Mesendoderm (in vitro differentiated cells): ENCODE data around the gene SRGAP3.

Source experiments
- DNase-seq: peaks from one replicate; pipeline ENCODE4 v3.0.0; 2013
- H2AK5ac ChIP-seq: 2 replicates; pipeline ENCODE4 v1.6.1; 2013; ENCODE audit warnings: low read length, inconsistent platforms
- H2BK120ac ChIP-seq: 2 replicates; pipeline ENCODE4 v1.6.1; 2013; ENCODE audit warnings: low read depth, mild to moderate bottlenecking, low read length, moderate library complexity, mixed read lengths
- H2BK15ac ChIP-seq: replicated peaks from 2 replicates; pipeline ENCODE4 v1.6.1; 2013; ENCODE audit warnings: low read depth, mild to moderate bottlenecking, moderate library complexity
- H2BK5ac ChIP-seq: 2 replicates; pipeline ENCODE4 v1.6.1; 2013; ENCODE audit warnings: low read length, inconsistent platforms
- H3K18ac ChIP-seq: 2 replicates; pipeline ENCODE4 v1.6.1; 2013; ENCODE audit warnings: mild to moderate bottlenecking, low read length, mixed read lengths
- H3K23ac ChIP-seq: one replicate; pipeline ENCODE4 v1.6.1; 2013; ENCODE audit warnings: low read length
- H3K27ac ChIP-seq: 2 replicates; pipeline ENCODE4 v1.5.1; 2013; ENCODE audit warnings: low read depth, mild to moderate bottlenecking, inconsistent platforms, low read length, moderate library complexity
- H3K27me3 ChIP-seq: 2 replicates; pipeline ENCODE4 v1.6.1; 2013; ENCODE audit warnings: low read length, control low read depth, mild to moderate bottlenecking, inconsistent platforms; ENCODE audit not compliant: insufficient read depth, poor library complexity
- H3K36me3 ChIP-seq: 2 replicates; pipeline ENCODE4 v1.6.1; 2013; ENCODE audit warnings: low read length, inconsistent platforms; ENCODE audit not compliant: control insufficient read depth, insufficient read depth
- H3K4ac ChIP-seq: one replicate; pipeline ENCODE4 v1.6.1; 2013; ENCODE audit warnings: low read depth, mild to moderate bottlenecking, low read length, moderate library complexity
- H3K4me1 ChIP-seq: 2 replicates; pipeline ENCODE4 v1.6.1; 2013; ENCODE audit warnings: low read depth, low read length, inconsistent platforms; ENCODE audit not compliant: control insufficient read depth
- H3K4me2 ChIP-seq: 2 replicates; pipeline ENCODE4 v1.6.1; 2013; ENCODE audit warnings: low read length
- H3K4me3 ChIP-seq: 2 replicates; pipeline ENCODE4 v1.5.1; 2013; ENCODE audit warnings: mild to moderate bottlenecking, low read length
- H3K56ac ChIP-seq: one replicate; pipeline ENCODE4 v1.6.1; 2013; ENCODE audit warnings: low read length
- H3K79me1 ChIP-seq: 2 replicates; pipeline ENCODE4 v1.6.1; 2013; ENCODE audit warnings: low read length, inconsistent platforms
- H3K79me2 ChIP-seq: 2 replicates; pipeline ENCODE4 v1.6.1; 2013; ENCODE audit warnings: mild to moderate bottlenecking, low read length; ENCODE audit not compliant: control insufficient read depth, insufficient read depth
- H3K9ac ChIP-seq: 2 replicates; pipeline ENCODE4 v1.6.1; 2013; ENCODE audit warnings: low read length, inconsistent platforms
- H4K5ac ChIP-seq: one replicate; pipeline ENCODE4 v1.6.1; 2013; ENCODE audit warnings: low read length
- H4K8ac ChIP-seq: one replicate; pipeline ENCODE4 v1.6.1; 2013; ENCODE audit warnings: low read depth, mild to moderate bottlenecking, control low read depth, low read length, moderate library complexity
- WGBS: extraction: QIAGEN DNeasy Blood & Tissue Kit; methylation state at CpG from one replicate; pipeline ENCODE4 v1.1.7; 2013; ENCODE audit warnings: low lambda C conversion rate, missing lambda C conversion rate; ENCODE audit not compliant: insufficient coverage; ENCODE audit errors: extremely low coverage; 5-methylcytosine and 5-hydroxymethylcytosine counted together

SRGAP3 gene

GRCh38 chr3:9279966-9280365 is 30.5 kb upstream of the SRGAP3 start:
- peak; percentile 54 for DNase-seq
- Histone ChIP-seq H2BK15ac (no peak overlapping the region), H3K27me3 (no peaks in the 10 kb centered on the region), H3K79me1 (no peaks in the 10 kb centered on the region), H3K56ac (no peak overlapping the region), H2BK5ac (no peak overlapping the region), H4K8ac (no peak overlapping the region), H3K4ac (no peak overlapping the region), H2BK120ac (no peak overlapping the region), H3K9ac (no peak overlapping the region), H3K4me1 (no peaks in the 10 kb centered on the region), H3K23ac (no peak overlapping the region), H3K27ac (no peak overlapping the region), H3K36me3 (no peaks in the 10 kb centered on the region), H4K5ac (no peak overlapping the region), H2AK5ac (no peak overlapping the region), H3K79me2 (no peaks in the 10 kb centered on the region), H3K4me3 (no peak overlapping the region), H3K18ac (no peak overlapping the region), H3K4me2 (no peak overlapping the region)
- no CpG with 5 or more reads among the region's 6 CpGs for WGBS

GRCh38 chr3:9278498-9278897 is 29.1 kb upstream of the SRGAP3 start:
- DNase-seq, result peak; percentile 7
- H3K4me1 ChIP-seq, result no peaks in the 10 kb centered on the region
- H3K79me2 ChIP-seq, result no peaks in the 10 kb centered on the region
- no peak overlapping the region for H3K4me3 ChIP-seq
- H2AK5ac ChIP-seq, result no peak overlapping the region
- no CpG with 5 or more reads among the region's 4 CpGs for WGBS
- no peak overlapping the region for H3K18ac ChIP-seq
- no peak overlapping the region for H4K8ac ChIP-seq
- H3K79me1 ChIP-seq, result no peaks in the 10 kb centered on the region
- H3K56ac ChIP-seq, result no peak overlapping the region
- no peak overlapping the region for H3K4me2 ChIP-seq
- no peak overlapping the region for H2BK5ac ChIP-seq
- H2BK15ac ChIP-seq, result no peak overlapping the region
- H4K5ac ChIP-seq, result no peak overlapping the region
- no peak overlapping the region for H3K27ac ChIP-seq
- H3K4ac ChIP-seq, result no peak overlapping the region
- H3K36me3 ChIP-seq, result no peaks in the 10 kb centered on the region
- H3K23ac ChIP-seq, result no peak overlapping the region
- H3K9ac ChIP-seq, result no peak overlapping the region
- no peak overlapping the region for H2BK120ac ChIP-seq
- H3K27me3 ChIP-seq, result no peaks in the 10 kb centered on the region

GRCh38 chr3:9278085-9278484 is 28.6 kb upstream of the SRGAP3 start:
- DNase-seq, result peak; percentile 40
- no CpG with 5 or more reads among the region's 1 CpG for WGBS
- Histone ChIP-seq H3K4ac (no peak overlapping the region), H3K23ac (no peak overlapping the region), H3K27ac (no peak overlapping the region), H3K9ac (no peak overlapping the region), H3K79me1 (no peaks in the 10 kb centered on the region), H2AK5ac (no peak overlapping the region), H2BK15ac (no peak overlapping the region), H3K18ac (no peak overlapping the region), H3K56ac (no peak overlapping the region), H3K4me1 (no peaks in the 10 kb centered on the region), H3K27me3 (no peaks in the 10 kb centered on the region), H3K4me3 (no peak overlapping the region), H4K5ac (no peak overlapping the region), H3K36me3 (no peaks in the 10 kb centered on the region), H2BK5ac (no peak overlapping the region), H3K79me2 (no peaks in the 10 kb centered on the region), H4K8ac (no peak overlapping the region), H2BK120ac (no peak overlapping the region), H3K4me2 (no peak overlapping the region)

GRCh38 chr3:9276761-9277370 is 27.4 kb upstream of the SRGAP3 start:
- H4K8ac ChIP-seq, result no peak overlapping the region
- H3K27me3 ChIP-seq, result no peaks in the 10 kb centered on the region
- H3K4ac ChIP-seq, result no peak overlapping the region
- no peak overlapping the region for H2BK5ac ChIP-seq
- no peak for DNase-seq
- no peaks in the 10 kb centered on the region for H3K79me2 ChIP-seq
- H3K27ac ChIP-seq, result no peak overlapping the region
- H2BK15ac ChIP-seq, result no peak overlapping the region
- H3K56ac ChIP-seq, result no peak overlapping the region
- H3K79me1 ChIP-seq, result no peaks in the 10 kb centered on the region
- H4K5ac ChIP-seq, result no peak overlapping the region
- H2AK5ac ChIP-seq, result no peak overlapping the region
- H2BK120ac ChIP-seq, result no peak overlapping the region
- no peak overlapping the region for H3K9ac ChIP-seq
- H3K36me3 ChIP-seq, result no peaks in the 10 kb centered on the region
- no peaks in the 10 kb centered on the region for H3K4me1 ChIP-seq
- no peak overlapping the region for H3K4me3 ChIP-seq
- no peak overlapping the region for H3K23ac ChIP-seq
- H3K18ac ChIP-seq, result no peak overlapping the region
- no peak overlapping the region for H3K4me2 ChIP-seq
- WGBS, result no CpG with 5 or more reads among the region's 6 CpGs

GRCh38 chr3:9271903-9272302 is 22.5 kb upstream of the SRGAP3 start:
- Histone ChIP-seq H3K23ac (no peak overlapping the region), H2BK5ac (no peak overlapping the region), H2AK5ac (no peak overlapping the region), H3K27me3 (no peaks in the 10 kb centered on the region), H3K56ac (no peak overlapping the region), H2BK120ac (no peak overlapping the region), H2BK15ac (no peak overlapping the region), H3K4ac (no peak overlapping the region), H3K9ac (no peak overlapping the region), H3K79me1 (no peaks in the 10 kb centered on the region), H4K5ac (no peak overlapping the region), H3K79me2 (no peaks in the 10 kb centered on the region), H3K27ac (no peak overlapping the region), H3K4me3 (no peak overlapping the region), H3K4me1 (no peaks in the 10 kb centered on the region), H3K4me2 (no peak overlapping the region), H3K18ac (no peak overlapping the region), H4K8ac (no peak overlapping the region), H3K36me3 (no peaks in the 10 kb centered on the region)
- no CpG with 5 or more reads among the region's 6 CpGs for WGBS
- no peak for DNase-seq

GRCh38 chr3:9270704-9271103 is 21.3 kb upstream of the SRGAP3 start:
- Histone ChIP-seq H3K79me2 (no peaks in the 10 kb centered on the region), H3K23ac (no peak overlapping the region), H3K9ac (no peak overlapping the region), H3K27me3 (no peaks in the 10 kb centered on the region), H4K8ac (no peak overlapping the region), H3K56ac (no peak overlapping the region), H3K18ac (no peak overlapping the region), H3K27ac (no peak overlapping the region), H3K4me3 (no peak overlapping the region), H3K4me1 (no peaks in the 10 kb centered on the region), H2BK5ac (no peak overlapping the region), H3K4me2 (no peak overlapping the region), H2BK15ac (no peak overlapping the region), H3K4ac (no peak overlapping the region), H3K36me3 (no peaks in the 10 kb centered on the region), H2BK120ac (no peak overlapping the region), H4K5ac (no peak overlapping the region), H2AK5ac (no peak overlapping the region), H3K79me1 (no peaks in the 10 kb centered on the region)
- WGBS, result no CpG with 5 or more reads among the region's 4 CpGs
- no peak for DNase-seq
